Stimulated activated CD8-positive, alpha-beta memory T cell treated with anti-CD3 and anti-CD28 coated beads, Interleukin-7, amount 100 ng/mL, for 48 hours (primary cell): ENCODE measurements around the gene LSM8.
"Not testable (repeated sequence)": the region's sequence is repeated elsewhere in the genome, so short reads cannot be mapped to it uniquely, and the experiment has no call there.

ENCODE experiments used
- DNase-seq, 2 donors: peaks; one replicate each; pipeline ENCODE4 v3.0.0-alpha.2; 2020; ENCODE audit warnings: low read depth in 1 of 2; ENCODE audit errors: extremely low read depth in 1 of 2

The LSM8 gene

DNA sequence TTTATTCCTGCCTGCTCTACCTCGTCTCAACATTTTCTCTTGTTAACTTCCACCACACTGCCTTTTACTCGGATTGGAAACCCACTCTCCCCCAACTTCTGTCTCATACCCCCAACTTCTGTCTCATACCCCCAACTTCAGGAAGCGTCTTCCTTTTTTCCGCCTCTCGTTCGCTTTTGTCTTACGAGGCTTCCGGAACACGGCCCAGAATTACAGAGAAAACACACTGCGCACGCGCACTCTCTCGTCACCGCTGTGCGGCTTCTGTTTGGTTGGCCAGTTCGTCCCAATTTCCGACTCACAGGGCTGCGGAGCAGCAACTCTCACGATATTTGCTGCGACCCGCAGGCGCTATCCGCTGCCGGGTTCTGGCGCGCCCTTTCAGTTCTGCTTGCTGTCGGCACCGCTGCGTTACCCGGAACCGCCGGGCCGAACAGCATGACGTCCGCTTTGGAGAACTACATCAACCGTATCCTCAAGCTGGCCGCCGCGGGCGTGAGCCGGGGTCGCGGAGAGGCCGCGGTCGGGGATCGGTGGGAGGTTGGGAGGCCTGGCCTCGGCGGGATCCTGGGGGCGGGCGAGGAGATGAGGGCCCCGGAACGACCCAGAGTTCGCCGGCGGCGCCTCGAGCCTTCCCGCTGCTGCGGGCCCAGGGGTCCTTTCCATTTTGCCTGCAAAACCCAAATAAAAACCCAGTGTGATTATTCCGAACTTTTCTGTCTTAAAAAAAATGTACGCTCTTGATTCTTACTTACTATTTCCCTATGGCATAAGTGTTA, at the start of gene LSM8:
TSS of gene LSM8 (plus strand) at position 379 of the 779 bp plus-strand sequence. CDS start at position 439, 60 bp downstream.
- peak; percentile 90 to 94 for DNase-seq

DNA sequence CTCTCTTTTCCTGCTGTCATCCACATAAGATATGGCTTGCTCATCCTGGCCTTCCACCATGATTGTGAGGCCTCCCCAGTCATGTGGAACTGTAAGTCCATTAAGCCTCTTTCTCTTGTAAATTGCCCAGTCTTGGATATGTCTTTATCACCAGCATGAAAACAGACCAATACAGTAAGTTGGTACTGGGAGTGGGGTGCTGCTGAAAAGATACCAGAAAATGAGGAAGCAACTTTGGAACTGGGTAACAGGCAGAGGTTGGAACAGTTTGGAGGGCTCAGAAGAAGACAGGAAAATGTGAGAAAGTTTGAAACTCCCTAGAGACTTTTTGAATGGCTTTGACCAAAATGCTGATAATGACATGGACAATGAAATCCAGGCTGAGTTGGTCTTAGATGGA, 49.5 kb upstream of the LSM8 start:
- not testable (repeated sequence) for DNase-seq

DNA sequence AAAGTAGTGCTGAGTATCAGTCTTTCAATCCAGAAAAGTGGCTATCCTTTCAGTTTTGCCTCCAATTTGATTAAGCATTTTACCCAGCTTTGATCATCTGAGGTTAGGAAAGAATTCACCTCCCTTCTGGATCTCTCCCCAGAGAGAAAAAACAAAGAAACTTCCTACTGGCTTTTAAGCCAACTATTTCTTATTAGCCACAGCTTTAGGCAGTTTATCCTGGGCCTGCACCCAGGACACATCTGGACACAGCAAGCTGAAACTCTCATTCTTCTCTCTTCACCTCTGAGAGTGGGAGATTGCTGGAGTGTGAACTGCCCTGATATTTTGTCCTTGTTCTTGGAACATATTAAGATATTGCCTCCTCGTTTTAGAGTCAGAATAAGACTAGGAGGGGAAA, 43.5 kb upstream of the LSM8 start:
- no peak for DNase-seq

DNA sequence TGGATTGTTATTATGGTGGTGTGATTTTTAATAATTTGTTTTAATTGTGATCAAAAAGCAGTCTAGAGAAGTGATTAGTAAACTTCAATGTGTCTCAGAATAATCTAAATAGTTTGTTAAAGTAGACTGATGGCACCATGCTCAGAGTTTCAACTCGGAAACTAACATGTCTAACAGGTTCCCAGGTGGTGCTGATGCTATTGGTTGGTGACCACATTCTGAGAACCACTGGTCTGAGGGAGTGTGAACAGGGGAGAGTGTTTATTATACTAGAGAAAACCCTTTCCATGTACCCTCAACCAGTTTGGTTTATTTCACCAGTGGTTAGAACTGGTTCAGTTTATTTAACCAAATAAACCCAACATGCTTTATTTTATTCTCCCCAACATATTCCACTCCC, 42.0 kb upstream of the LSM8 start:
- DNase-seq, result no peak

DNA sequence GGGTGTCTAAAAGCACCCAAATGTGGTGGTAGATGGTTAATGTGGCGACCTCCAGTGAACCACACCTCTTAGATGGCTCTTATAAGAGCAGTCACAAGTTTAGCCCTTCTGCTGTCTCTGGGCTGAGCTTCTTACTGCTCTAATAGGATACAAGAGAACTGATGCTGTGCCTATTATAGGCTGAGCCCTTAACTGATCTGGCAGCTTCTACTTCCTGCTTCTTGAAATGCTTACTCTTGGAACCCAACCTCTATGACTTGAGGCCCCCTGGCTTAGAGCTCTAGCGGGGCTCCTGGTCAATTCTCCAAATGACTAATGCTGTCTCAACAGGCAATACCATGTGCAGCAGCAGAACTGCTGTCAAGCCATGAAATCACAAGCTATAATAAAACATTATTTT, 35.0 kb upstream of the LSM8 start:
- DNase-seq, result no peak

DNA sequence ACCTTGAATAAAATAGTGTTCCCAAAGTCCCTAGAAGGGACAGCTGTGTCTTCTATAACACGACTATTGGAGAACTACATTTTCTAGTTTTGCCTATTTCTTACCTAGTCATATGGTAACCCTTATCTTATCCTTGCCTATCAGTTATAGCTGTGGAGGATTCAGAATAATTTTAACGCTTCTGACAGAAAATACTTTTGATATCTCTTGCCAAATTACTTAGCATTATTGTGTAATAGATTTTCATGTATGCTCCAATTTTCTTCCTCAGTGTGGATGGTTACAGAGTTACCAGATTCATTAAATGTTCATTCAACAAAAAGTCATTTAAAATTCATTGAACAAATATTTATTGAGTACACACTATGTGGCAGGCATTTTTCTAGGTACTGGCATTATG, 34.6 kb upstream of the LSM8 start:
- no peak for DNase-seq

DNA sequence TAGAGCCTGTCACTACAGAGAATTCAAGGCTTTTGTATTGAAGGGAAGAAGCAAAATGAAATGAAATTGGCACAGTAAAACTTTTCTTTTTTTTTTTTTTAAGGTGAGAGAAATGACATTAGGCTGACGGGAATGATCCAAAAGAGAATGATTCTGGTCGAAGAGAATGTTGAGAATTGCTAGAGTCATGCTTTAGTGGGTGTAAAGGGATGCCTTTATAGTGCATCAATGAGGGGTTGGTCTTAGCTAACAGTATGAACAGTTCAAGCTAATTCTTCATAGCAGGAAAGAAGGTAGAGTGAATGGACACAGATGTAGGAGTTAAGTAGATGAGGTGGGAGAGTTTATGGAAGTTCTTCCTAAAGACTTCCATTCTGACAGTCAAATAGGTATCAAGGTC, 32.3 kb upstream of the LSM8 start:
- DNase-seq, result no peak

DNA sequence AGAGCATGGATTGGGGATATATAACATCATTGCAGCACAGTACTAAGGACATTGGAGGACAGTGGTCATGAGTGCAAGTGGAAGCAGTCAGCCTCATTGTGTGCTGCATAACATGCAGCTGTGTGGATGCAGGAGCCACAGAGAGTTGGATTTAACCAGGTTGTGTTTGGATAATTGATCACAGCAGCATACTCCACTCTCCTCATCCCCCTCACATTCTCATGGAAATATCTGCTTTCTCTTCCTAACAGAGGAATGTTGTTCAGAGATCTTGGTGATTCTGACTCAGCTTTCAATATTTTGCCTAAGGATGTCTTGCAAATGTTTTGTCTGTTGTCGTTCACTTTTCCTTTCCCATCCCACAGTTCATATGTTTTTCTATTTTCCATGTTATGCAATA, 31.8 kb upstream of the LSM8 start:
- DNase-seq, result no peak

DNA sequence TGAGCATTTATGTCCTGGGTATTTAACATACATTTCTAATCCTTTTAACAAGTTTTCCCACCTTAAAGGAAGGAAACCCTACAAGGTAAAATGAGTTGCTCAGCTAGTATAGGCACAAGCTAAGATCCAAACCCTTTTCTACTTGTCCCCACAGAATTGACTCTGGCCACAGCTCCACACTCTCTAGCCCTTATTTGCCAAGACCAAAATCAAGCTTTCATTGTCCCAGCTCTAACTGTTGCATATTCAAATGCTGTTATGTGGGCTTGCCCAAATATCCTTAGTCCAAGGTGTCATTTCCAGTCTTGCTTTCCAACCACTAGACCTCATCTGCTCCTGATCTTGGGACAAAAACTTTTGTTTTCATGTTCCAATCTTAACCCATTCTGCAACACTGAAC, 31.3 kb upstream of the LSM8 start:
- DNase-seq, result no peak

DNA sequence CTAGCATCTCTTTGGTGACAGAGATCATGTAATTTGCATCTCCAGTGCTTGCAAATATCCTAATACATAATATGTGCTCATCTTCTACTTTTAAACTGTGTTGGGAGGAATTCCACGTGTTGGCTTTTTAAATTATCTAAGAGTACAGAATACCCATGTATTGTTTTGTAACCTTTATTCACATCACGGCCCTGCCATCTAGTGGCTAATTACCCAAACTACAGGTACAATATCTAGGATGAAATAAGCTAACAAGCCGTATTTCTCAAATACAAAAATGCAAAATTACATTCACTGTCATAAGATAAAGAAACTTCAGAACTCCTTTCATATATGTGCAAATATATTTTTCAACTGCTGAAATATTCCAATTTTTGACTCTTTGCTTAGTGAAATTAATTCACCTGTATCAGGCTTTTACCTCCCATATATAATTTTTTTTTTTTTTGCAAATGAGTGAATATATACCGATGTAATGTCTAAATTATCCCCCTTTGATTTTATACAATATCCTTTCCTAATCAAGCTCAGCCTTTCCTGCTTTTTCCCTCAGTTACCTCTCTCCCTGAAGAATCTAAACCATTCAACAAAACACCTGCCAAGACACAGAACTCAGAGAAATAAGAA, 30.3 kb upstream of the LSM8 start:
- no peak for DNase-seq

DNA sequence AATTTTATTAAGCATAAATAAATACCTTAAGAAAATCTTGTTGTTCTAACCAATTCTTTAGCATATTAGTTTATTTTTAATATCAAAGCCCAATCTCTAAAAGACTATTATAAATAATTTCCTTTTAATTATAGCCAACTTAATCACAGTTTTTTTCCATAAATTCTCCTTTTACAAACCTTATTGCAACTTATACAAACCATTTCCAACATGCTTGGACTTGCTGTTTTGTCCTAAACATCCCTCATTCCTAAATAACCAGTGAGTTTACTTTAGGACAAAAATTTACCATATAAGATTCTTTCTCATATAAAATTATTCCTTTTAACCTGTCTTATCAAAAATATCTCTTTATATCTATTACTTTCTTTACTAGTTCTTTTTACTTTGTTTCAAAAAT, 25.2 kb upstream of the LSM8 start:
- no peak for DNase-seq

DNA sequence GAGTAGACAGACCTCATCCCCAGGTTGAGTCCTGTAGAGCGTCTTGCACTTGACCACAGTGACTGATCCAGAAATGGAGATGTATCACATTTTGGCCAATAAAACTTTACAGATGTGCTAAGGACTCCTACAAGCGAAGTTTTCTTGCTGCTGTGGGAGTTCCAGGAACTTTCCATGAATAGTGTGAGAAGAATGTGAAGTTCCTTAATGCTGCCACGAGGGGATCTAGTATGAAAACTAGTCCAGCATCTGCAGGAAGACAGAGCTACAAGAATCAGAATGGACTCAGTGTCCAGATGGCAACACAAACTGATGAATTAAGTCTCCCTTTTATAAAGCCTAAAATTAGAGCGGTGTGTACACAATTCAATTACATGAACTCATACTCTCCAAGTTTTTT, 14.8 kb upstream of the LSM8 start:
- no peak for DNase-seq

DNA sequence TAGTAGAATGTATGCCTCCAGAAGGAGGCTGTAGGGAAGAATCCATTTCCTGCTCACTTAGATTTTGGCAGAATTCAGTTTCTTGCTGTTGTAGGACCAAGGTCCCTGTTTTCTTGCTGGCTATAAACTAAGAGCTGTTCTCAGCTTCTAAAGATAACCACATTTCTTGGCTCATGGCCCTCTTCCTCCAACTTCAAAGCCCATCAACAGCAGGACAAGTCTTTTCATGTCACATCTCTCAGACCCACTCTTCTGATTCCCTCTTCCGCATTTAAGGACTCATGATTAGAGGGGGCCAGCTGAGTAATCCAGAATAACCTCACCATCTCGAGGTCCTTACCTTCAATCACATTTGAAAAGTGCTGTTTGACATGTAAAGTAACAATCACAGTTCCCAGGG, 8.2 kb upstream of the LSM8 start:
- DNase-seq, result no peak

DNA sequence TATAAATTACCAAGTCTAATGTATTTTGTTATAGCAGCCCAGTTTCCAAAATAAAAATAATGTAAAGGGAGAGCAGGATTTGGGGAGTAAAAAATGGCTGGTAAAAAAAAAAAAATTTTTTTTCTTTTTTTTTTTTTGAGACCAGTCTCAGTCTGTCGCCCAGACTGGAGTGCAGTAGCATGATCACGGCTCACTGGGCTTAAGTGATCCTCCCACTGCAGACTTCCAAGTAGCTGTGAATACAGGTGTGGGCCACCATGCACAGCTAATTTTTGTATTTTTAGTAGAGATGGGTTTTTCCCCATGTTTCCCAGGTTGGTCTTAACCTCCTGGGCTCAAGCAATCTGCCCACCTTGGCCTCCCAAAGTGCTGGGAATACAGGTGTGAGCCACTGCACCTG, 4.8 kb upstream of the LSM8 start:
- no peak for DNase-seq

DNA sequence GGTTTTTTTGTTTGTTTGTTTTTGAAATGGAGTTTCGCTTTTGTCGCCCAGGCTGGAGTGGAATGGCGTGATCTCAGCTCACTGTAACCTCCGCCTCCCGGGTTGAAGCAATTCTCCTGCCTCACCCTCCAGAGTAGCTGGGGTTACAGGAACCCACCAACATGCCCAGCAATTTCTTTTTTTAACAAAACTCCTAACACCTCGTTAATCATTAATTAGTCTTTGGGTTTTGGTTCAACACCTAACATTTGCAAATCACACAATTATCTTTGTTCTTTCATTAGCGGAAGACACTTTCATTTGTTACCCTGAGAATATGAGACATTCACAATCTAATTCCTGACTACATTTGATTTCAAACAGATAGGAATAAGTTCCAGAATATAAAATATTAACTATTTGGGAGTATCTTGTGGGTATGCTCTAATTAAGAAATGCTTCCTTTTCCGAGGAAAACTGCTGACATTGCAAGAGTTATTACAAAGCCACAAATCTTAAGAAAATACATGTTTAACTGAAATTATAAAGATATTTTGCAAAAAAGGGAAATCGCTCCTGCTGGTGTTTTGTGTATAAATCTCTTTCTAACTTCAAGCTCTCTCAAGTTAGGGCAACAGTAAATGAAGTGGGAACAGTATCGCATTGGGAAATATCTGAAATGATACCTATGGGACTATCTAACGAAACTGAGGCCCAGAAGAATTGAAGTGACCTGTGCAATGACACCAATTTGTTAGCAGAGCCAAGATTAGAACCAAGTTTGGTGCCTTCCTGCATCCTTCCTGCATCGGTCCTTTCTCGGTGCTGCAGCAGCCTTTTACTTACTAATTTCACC, 1.2 kb upstream of the LSM8 start:
- no peak for DNase-seq

DNA sequence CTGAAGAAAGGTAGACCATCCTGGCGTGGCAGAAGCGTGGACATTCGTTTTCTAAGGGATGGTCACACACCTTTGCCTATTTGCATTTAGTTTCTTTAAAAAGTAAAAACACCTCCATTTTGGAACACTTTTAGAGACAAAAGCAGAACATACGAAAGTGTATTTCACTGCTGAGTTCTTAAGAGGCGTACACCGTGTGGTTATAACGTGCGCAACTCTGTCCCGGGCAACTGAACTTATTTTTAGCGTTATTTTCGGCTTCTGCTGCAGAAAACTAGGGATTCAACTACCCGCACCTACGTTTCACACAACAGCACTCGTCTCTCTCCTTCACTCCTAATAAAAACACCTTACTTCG, 557 bp upstream of the LSM8 start:
- DNase-seq, result no peak

DNA sequence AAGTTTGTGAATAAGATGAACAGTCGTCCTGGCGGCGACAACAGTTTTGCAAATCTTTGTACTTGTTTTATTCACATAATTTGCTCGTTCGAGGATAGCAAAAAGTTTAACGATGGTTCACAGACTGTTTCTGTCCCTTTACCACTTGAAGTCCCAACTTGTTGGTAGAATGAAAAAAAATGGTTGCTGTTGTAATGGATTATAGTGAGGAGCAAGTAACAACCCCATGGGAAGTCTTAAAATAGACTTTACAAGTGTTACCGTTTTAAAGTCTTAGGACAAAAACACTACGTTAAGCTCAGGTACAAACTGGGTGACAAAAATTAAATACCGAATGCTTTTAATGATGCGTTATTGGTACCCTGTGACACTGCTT, 589 bp downstream of the LSM8 start:
- DNase-seq, result no peak

DNA sequence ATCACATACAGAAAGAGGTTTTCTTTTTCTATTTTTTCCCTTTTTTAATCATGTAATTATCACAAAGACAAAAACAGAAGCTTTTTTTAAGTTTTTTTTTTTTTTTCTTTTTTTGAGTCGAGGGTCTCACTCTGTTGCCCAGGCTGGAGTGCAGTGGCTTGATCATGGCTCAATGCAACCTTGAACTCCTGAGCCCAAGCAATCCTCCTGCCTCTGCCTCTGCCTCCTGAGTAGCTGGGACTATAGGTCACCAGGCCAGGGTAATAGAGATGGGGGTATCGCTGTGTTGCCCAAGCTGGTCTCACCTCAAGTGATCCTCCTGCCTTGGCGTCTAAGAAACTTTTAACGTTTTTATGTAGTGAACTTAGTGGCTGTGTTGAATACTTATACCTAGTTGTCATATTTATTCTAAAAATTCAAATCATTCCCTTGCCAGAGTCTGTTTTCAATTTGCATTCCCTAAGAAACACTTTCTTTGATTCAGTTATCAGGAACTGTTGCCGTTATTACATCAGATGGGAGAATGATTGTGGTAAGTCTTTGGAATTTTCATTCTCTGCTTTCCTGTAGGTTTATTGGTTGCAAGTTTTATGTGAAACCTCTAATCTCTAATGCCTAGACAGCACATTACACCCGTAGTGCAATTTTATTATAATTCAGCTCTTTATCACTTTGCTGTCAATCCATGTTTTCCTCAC, 1.3 kb downstream of the LSM8 start:
- DNase-seq, result no peak

DNA sequence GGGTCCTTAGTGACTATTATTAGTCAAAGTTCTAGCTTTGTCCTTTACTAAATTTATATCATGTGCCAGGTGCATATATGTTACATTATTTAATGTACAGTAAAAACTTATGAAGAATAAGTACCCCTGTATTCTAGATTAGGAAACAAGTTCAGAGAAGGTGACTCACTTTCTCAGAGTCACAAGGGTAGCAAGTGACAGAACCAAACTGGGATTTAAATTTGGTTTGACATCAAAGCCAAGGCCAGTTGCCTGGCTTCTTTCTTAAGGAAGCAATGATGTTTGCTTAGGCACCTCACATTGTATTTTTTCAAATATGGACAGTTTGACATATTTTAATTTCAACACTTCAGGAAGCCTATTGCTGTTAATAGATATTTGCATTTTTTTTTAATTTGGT, 2.5 kb downstream of the LSM8 start:
- DNase-seq, result no peak

DNA sequence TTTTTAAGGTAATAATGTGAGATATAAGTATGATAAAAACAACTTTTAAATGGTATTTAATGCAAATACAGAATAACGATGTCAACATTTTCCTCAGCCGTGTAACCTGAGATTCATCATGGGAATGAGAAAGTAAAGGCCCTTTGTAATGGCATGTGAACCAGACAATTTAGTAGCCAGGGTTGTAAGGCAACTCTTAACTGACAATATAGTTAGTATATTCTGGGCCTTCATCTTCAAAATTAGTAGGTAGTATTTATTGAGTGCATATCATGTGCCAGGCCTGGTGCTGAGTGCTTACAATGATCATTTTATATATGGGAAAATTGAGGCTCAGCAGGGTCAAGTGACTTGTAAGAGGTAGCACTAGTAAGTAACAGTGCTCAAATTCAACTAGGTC, 10.6 kb downstream of the LSM8 start:
- DNase-seq, result no peak

DNA sequence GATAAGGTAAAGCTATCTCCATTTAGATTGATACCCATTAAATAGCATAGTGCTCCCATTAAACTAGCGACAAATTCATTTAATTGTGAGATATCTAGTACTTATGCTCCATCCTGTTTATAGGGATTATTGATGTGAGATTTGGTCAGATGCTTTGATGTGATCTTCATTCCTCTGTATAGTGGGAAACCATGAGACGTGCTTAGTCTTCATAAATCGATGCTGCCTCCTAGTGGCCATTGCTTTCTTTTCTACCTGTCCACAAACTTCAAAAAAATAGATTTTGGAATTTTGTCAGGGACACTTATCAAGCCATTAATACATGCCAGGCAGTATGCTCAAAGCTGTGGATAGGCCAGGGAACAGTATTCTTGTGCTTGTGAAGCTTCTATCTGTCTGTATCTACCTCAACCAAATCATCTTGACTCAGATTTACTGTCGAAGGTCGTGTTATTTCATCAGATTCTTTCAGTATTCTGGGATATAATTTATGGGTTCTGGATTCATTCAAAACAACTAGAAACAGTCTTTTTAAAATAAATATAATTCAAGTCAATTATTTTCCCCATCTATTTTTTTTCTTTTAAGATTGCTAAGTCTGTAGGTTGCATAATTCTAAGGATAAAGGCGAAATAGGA, 12.0 kb downstream of the LSM8 start:
- DNase-seq, result peak in 1 of 2 donors; percentile 32
